22Rv1 (cell line): ENCODE measurements around the gene SYNE4.

Experiments
- H3K27ac ChIP-seq: fragments of 450-650 bp; 2 replicates; pipeline ENCODE4 v1.5.1; 2017
- CTCF ChIP-seq: fragments of 450-650 bp; IDR thresholded peaks from 2 replicates; pipeline ENCODE4 v1.5.1; 2017; ENCODE audit warnings: mild to moderate bottlenecking
- ZFX ChIP-seq: fragments of 450-650 bp; IDR thresholded peaks from 2 replicates; pipeline ENCODE4 v1.6.1; 2017; ENCODE audit warnings: antibody characterized with exemption, borderline replicate concordance

SYNE4 gene

DNA sequence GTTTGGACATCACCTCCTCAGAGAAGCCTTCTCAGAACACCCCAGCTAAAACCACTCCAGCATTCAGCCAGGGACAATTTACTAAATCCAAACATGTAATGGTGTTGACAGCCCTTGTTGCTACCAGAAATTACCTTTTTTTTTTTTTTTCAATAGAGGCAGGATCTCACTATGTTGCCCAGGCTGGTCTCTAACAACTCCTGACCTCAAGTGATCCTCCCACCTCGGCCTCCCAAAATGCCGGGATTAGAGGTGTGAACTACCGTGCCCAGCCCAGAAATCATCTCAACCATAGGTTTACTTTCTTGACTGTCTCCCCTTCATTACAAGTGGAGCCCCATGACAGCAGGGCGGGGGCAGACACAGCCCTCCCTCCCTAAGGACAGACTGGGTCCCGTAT is 14.8 kb upstream of the SYNE4 start:
- TF ChIP-seq CTCF (no peak), ZFX (no peak)
- no peak overlapping the region for H3K27ac ChIP-seq

DNA sequence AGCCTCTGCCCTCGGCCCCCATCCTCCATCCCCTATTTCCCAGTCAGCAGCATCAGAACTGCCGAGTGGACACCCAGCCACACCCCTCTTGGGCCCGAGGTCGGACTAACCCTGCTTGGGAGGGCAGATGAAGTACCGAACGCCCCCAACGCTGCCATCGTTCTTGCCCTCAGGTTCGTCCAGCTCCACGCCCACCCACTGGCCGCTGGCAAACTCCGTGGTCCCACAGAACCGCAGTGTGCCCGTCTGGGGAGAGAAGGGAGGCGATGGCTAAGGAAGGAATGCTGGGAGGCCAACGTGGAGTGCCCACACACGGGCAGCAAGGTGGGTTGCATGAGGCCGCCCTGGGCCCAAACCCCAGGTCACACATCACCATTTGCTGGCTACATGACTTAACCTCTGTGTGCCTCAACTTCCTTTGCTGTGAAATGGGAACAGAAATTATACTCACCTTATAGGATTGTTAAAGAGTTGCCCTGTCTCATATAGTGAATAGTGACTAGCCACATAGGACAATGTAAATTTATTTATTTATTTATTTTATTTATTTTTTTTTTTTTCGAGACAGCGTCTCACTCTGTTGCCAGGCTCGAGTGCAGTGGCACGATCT is 10.6 kb upstream of the SYNE4 start:
- H3K27ac ChIP-seq: no peak overlapping the region
- TF ChIP-seq CTCF (no peak), ZFX (no peak)

GRCh38 chr19:36014012-36014924 is 5.7 kb upstream of the SYNE4 start, which contains the start of gene ALKBH6:
Gene ALKBH6 (minus strand): TSS chr19:36014213. CDS start chr19:36013397, 816 bp downstream.
- TF ChIP-seq ZFX (no peak), CTCF (peak; percentile 15; the same call in 1 of the 2 replicates)
- peak within 1 kb of the TSS; percentile 67 for H3K27ac ChIP-seq

DNA sequence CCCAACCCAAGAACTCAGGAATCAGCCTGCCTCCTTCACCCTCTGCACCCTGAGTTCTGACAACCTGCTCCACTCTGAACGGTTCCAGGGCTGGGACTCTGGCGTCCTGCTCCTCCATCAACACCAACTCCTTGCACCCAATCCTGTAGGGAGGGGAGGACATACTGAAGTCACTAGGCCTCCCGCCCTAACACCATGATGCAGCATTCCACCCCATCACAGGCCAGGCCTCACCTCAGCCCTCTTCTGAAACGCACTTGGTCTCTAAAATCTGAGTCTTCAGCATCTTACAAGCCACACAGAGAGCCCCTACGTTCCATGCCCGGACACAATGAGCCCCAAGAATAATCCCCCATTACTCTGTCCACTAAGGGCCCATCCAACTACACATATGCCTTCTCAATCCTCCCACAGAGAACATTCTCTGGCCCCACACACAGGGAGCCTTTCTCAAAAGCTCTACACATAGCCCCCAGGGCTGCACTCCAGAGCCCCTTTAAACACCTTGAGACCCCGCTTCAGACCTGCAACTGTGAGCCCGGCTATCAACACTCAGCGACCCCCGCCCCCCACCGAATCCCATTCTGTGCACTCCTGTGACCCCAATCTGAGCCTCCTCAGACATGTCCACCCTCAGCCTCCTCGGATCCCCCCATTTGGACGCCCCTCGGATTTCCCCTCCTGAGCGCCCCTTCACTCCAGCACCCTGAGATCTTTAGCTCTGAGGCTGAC is 4.8 kb upstream of the SYNE4 start:
- TF ChIP-seq ZFX: no peak
- no peak for TF ChIP-seq CTCF
- H3K27ac ChIP-seq: peak overlapping the region; percentile 67

- no peak for TF ChIP-seq ZFX
- no peak for TF ChIP-seq CTCF
- H3K27ac ChIP-seq: peak overlapping the region; percentile 67; the same call in 1 of the 2 replicates
Measured at GRCh38 chr19:36010402-36010801, 1.8 kb upstream of the SYNE4 start.

DNA sequence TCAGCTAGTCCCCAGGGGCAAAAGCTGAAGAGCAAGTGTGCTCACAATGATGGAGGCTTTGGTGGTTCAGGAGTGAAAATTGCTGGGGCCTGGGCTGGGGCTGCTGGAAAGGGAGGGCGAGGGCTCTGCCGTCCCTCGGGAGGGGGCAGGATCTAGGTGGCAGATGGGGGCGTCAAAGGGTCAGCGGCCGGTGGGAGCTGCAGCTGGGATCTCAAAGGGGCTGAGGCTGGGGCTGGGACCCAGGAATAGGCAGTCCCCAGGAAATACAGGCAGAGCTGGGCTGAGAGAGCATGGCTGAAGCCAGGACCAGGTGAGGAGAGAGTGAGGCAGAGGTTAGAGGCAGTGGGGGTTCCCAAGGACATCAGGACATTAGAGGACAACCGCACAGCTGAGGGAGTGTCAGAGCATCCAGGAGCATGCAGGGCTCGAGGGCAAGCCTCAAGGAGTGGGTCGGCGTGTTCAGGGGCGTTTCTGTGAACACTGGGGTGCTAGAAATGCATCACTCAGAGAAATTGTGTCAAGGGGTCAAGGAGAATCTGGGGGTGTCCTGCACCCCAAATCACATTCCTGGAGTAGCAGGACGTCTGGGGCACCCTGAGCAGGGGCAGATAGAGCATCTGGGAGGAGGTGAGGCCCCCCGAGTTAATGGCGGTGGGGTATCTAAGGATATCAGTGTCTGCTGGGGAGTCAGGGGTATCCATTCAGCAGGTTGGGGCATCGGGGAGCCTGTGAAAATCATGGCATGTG is 1.2 kb upstream of the SYNE4 start:
- TF ChIP-seq CTCF: no peak
- TF ChIP-seq ZFX: no peak
- H3K27ac ChIP-seq: peak overlapping the region; percentile 93
